ENCODE measurements around the gene UBC.
A peak's percentile ranks its signal among the peaks of the same experiment; 100 is the strongest.

UBC gene

DNA sequence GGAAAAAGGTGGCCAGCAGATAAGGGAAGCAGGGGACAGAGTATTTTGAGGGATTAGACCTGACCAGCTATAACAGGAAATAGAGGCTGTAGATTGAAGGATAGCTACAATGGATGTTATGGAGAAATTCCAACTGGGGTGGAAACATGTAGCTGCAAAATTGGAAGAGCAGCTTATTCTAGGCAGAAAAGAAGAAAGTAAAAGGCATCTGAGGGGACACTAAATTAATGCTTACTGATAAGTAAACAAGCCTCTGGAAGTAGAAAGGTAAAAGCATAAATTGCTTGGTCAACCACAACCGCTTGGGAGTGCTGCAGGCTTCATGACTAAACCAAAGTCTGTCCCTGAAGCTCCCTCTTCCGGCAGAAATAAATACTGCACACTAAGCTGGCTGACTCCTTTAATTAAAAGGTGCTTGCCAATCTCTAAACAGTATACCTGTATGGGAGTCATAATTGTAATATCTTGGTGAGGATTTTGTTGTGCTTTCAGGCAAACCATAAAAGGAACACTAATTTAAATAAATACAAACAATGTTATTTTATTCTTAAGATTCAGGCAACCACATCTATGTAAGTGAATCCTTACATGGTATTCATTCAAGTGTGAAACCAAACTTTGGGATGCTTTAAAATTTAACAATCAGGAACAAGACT is 7.7 kb downstream of the UBC start:
- TF ChIP-seq, protein P1, sequence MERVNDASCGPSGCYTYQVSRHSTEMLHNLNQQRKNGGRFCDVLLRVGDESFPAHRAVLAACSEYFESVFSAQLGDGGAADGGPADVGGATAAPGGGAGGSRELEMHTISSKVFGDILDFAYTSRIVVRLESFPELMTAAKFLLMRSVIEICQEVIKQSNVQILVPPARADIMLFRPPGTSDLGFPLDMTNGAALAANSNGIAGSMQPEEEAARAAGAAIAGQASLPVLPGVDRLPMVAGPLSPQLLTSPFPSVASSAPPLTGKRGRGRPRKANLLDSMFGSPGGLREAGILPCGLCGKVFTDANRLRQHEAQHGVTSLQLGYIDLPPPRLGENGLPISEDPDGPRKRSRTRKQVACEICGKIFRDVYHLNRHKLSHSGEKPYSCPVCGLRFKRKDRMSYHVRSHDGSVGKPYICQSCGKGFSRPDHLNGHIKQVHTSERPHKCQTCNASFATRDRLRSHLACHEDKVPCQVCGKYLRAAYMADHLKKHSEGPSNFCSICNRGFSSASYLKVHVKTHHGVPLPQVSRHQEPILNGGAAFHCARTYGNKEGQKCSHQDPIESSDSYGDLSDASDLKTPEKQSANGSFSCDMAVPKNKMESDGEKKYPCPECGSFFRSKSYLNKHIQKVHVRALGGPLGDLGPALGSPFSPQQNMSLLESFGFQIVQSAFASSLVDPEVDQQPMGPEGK (CRISPR knock-in tag; IDR thresholded peaks at IDR 0.05; ENCODE audit: borderline replicate concordance), result no peak
- TF ChIP-seq ARNTL (CRISPR knock-in tag; IDR thresholded peaks at IDR 0.05; ENCODE audit: borderline replicate concordance, low read depth) (no peak), OSR1 (CRISPR knock-in tag; IDR thresholded peaks at IDR 0.05) (no peak), CSDC2 (CRISPR knock-in tag; IDR thresholded peaks at IDR 0.05) (no peak), ZFP30 (CRISPR knock-in tag; IDR thresholded peaks at IDR 0.05) (no peak), ESRRG (CRISPR knock-in tag; IDR thresholded peaks at IDR 0.05) (no peak), RARB (CRISPR knock-in tag; IDR thresholded peaks at IDR 0.05) (no peak), PPARA (CRISPR knock-in tag; IDR thresholded peaks at IDR 0.05; ENCODE audit: borderline replicate concordance) (no peak), ZC3H10 (CRISPR knock-in tag; IDR thresholded peaks at IDR 0.05) (no peak), TOX (CRISPR knock-in tag; IDR thresholded peaks at IDR 0.05; ENCODE audit: borderline replicate concordance) (no peak), ZNF8 (CRISPR knock-in tag; IDR thresholded peaks at IDR 0.05) (no peak), BACH2 (CRISPR knock-in tag; IDR thresholded peaks at IDR 0.05; ENCODE audit: borderline replicate concordance) (no peak)
- TF ChIP-seq, protein P2, sequence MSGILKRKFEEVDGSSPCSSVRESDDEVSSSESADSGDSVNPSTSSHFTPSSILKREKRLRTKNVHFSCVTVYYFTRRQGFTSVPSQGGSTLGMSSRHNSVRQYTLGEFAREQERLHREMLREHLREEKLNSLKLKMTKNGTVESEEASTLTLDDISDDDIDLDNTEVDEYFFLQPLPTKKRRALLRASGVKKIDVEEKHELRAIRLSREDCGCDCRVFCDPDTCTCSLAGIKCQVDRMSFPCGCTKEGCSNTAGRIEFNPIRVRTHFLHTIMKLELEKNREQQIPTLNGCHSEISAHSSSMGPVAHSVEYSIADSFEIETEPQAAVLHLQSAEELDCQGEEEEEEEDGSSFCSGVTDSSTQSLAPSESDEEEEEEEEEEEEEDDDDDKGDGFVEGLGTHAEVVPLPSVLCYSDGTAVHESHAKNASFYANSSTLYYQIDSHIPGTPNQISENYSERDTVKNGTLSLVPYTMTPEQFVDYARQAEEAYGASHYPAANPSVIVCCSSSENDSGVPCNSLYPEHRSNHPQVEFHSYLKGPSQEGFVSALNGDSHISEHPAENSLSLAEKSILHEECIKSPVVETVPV (CRISPR knock-in tag; IDR thresholded peaks at IDR 0.05), result no peak
- TF ChIP-seq, protein P3, sequence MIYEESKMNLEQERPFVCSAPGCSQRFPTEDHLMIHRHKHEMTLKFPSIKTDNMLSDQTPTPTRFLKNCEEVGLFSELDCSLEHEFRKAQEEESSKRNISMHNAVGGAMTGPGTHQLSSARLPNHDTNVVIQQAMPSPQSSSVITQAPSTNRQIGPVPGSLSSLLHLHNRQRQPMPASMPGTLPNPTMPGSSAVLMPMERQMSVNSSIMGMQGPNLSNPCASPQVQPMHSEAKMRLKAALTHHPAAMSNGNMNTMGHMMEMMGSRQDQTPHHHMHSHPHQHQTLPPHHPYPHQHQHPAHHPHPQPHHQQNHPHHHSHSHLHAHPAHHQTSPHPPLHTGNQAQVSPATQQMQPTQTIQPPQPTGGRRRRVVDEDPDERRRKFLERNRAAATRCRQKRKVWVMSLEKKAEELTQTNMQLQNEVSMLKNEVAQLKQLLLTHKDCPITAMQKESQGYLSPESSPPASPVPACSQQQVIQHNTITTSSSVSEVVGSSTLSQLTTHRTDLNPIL (CRISPR knock-in tag; IDR thresholded peaks at IDR 0.05; ENCODE audit: low read depth), result no peak
- TF ChIP-seq, protein P4, sequence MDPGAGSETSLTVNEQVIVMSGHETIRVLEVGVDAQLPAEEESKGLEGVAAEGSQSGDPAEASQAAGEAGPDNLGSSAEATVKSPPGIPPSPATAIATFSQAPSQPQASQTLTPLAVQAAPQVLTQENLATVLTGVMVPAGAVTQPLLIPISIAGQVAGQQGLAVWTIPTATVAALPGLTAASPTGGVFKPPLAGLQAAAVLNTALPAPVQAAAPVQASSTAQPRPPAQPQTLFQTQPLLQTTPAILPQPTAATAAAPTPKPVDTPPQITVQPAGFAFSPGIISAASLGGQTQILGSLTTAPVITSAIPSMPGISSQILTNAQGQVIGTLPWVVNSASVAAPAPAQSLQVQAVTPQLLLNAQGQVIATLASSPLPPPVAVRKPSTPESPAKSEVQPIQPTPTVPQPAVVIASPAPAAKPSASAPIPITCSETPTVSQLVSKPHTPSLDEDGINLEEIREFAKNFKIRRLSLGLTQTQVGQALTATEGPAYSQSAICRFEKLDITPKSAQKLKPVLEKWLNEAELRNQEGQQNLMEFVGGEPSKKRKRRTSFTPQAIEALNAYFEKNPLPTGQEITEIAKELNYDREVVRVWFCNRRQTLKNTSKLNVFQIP (CRISPR knock-in tag; IDR thresholded peaks at IDR 0.05; ENCODE audit: borderline replicate concordance, low read depth), result no peak
- TF ChIP-seq, protein P5, sequence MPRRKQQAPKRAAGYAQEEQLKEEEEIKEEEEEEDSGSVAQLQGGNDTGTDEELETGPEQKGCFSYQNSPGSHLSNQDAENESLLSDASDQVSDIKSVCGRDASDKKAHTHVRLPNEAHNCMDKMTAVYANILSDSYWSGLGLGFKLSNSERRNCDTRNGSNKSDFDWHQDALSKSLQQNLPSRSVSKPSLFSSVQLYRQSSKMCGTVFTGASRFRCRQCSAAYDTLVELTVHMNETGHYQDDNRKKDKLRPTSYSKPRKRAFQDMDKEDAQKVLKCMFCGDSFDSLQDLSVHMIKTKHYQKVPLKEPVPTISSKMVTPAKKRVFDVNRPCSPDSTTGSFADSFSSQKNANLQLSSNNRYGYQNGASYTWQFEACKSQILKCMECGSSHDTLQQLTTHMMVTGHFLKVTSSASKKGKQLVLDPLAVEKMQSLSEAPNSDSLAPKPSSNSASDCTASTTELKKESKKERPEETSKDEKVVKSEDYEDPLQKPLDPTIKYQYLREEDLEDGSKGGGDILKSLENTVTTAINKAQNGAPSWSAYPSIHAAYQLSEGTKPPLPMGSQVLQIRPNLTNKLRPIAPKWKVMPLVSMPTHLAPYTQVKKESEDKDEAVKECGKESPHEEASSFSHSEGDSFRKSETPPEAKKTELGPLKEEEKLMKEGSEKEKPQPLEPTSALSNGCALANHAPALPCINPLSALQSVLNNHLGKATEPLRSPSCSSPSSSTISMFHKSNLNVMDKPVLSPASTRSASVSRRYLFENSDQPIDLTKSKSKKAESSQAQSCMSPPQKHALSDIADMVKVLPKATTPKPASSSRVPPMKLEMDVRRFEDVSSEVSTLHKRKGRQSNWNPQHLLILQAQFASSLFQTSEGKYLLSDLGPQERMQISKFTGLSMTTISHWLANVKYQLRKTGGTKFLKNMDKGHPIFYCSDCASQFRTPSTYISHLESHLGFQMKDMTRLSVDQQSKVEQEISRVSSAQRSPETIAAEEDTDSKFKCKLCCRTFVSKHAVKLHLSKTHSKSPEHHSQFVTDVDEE (CRISPR knock-in tag; IDR thresholded peaks at IDR 0.05), result no peak
- peak; percentile 67 for ATAC-seq

DNA sequence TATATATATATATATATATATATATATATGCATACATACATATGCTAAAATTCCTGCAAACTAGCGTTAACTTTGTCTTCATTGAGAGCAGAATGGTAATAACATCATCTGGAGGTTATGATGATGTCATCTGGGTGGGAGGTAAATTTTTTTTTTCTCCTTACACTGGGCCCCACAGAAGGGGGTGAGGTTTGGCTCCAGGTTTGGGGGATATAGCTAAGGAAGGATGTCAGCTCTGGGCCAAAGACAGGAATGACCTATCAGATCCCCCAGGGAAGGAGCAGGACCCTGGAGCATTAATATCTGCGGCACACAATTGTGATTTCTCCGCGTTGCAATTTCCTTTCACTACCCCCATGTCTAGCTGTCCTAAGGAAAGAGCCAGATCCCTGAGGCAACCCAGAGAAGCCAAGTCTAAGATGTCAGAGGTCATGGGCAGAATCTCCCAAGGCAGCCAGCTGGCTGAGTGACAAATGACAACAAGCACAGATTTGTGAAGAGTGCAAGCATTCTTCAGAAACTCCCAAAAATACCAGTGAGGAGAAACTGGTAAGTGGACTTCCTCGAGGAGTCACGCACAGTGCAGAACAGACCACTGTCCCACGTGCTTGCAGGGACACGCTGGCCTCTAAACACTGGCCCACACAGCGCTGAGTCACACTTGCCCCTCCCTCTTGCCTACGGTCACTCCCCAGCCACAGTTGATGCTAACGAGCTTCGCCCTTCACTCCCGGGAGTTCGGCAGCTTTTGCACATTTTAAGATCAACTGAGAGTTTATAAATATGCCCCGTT is 9.9 kb downstream of the UBC start:
- ATAC-seq, result peak; percentile 77
- TF ChIP-seq ZFP30 (CRISPR knock-in tag; IDR thresholded peaks at IDR 0.05) (no peak), ZNF8 (CRISPR knock-in tag; IDR thresholded peaks at IDR 0.05) (no peak), ZNF70 (CRISPR knock-in tag; IDR thresholded peaks at IDR 0.05) (no peak), OSR1 (CRISPR knock-in tag; IDR thresholded peaks at IDR 0.05) (no peak)
- TF ChIP-seq, protein P1 (CRISPR knock-in tag; IDR thresholded peaks at IDR 0.05; ENCODE audit: borderline replicate concordance), result no peak
- TF ChIP-seq, protein P3 (CRISPR knock-in tag; IDR thresholded peaks at IDR 0.05; ENCODE audit: low read depth), result no peak

Measured in SK-N-SH treated with all-trans-retinoic acid at 6 μM for 48 hours (cell line).